ENCODE results near the gene FRS2.
"Not testable (repeated sequence)": the region's sequence is repeated elsewhere in the genome, so short reads cannot be mapped to it uniquely, and the experiment has no call there.

The FRS2 gene

DNA sequence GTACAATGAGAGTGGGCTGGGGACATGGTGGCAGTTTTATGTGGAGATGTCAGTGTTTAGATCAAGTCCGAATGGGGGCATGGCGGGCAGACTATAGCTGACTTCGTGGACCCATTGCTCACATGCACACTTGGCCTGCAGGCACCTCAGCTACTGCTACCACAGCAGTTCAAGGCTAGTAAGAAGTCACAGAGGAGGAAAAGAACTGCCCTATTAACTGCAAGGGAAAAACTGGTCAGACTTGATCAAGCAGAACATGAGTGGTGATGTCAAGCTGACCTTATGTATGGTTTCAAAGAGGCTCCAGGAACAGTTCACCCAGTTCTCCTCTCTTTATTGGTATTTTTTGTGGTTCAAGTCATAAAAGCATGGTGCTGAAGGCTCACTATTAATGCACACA, 30.2 kb upstream of the FRS2 start:
- TF ChIP-seq, protein P1, sequence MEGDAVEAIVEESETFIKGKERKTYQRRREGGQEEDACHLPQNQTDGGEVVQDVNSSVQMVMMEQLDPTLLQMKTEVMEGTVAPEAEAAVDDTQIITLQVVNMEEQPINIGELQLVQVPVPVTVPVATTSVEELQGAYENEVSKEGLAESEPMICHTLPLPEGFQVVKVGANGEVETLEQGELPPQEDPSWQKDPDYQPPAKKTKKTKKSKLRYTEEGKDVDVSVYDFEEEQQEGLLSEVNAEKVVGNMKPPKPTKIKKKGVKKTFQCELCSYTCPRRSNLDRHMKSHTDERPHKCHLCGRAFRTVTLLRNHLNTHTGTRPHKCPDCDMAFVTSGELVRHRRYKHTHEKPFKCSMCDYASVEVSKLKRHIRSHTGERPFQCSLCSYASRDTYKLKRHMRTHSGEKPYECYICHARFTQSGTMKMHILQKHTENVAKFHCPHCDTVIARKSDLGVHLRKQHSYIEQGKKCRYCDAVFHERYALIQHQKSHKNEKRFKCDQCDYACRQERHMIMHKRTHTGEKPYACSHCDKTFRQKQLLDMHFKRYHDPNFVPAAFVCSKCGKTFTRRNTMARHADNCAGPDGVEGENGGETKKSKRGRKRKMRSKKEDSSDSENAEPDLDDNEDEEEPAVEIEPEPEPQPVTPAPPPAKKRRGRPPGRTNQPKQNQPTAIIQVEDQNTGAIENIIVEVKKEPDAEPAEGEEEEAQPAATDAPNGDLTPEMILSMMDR (IDR thresholded peaks at IDR 0.05; ENCODE audit: low read depth, low read length): no peak
- no peak for DNase-seq
- H3K36me3 ChIP-seq: no peaks in the 10 kb centered on the region

DNA sequence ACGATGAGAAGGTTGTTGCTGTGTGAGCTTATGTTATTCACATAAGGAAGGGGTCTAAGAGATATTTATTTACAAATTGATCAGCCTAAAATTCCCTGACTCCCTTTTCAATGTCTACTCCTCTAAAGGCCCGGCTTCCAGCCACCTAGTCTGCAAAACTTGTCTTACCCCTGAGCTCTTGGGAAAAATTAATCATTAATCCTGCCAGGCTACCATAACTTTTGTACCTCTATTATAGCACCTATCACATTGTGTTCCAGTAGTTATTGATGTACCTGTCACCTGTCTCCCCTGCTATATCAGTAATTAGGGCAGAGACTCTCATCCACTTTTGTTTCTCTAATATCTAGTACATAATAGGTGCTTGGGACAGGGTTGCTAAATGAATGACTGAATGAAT, 29.3 kb upstream of the FRS2 start:
- no peak for DNase-seq
- H3K27ac ChIP-seq: no peak overlapping the region
- no peaks in the 10 kb centered on the region for H3K36me3 ChIP-seq
- H3K27me3 ChIP-seq (ENCODE audit: insufficient read depth, low read depth, severe bottlenecking): no peaks in the 10 kb centered on the region
- no peaks in the 10 kb centered on the region for H3K9me3 ChIP-seq (ENCODE audit: severe bottlenecking)
- no peak overlapping the region for H3K4me3 ChIP-seq (ENCODE audit: low read depth, low read length)
- TF ChIP-seq, protein P1 (IDR thresholded peaks at IDR 0.05; ENCODE audit: low read depth, low read length): no peak

More for the DNA sequence above, 30.2 kb upstream of the FRS2 start:
- Histone ChIP-seq H3K27me3 (ENCODE audit: insufficient read depth, low read depth, severe bottlenecking) (no peaks in the 10 kb centered on the region), H3K27ac (no peak overlapping the region), H3K4me3 (ENCODE audit: low read depth, low read length) (no peak overlapping the region), H3K9me3 (ENCODE audit: severe bottlenecking) (no peaks in the 10 kb centered on the region)

DNA sequence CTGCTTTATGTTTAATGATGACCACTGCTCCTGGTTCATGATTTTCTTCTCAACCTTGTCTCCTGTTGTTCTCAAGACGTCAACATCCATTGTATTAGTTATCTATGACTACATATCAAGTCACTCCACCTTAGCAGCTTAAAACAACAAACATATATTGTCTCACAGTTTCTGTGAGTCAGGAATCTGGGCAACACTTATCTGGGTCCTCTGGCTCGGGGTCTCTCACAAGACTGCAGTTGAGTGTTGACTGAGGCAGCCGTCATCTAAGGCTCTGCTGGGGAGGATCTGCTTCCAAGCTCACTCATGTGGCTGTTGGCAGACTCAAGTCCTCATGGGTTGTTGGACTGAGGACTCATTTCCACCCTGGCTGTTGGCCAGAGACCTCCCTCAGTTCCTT, 27.3 kb upstream of the FRS2 start:
- Histone ChIP-seq H3K27ac (no peak overlapping the region), H3K36me3 (no peaks in the 10 kb centered on the region), H3K9me3 (ENCODE audit: severe bottlenecking) (no peaks in the 10 kb centered on the region), H3K4me3 (ENCODE audit: low read depth, low read length) (no peak overlapping the region), H3K27me3 (ENCODE audit: insufficient read depth, low read depth, severe bottlenecking) (no peaks in the 10 kb centered on the region)
- TF ChIP-seq, protein P1 (IDR thresholded peaks at IDR 0.05; ENCODE audit: low read depth, low read length): no peak
- DNase-seq: no peak

DNA sequence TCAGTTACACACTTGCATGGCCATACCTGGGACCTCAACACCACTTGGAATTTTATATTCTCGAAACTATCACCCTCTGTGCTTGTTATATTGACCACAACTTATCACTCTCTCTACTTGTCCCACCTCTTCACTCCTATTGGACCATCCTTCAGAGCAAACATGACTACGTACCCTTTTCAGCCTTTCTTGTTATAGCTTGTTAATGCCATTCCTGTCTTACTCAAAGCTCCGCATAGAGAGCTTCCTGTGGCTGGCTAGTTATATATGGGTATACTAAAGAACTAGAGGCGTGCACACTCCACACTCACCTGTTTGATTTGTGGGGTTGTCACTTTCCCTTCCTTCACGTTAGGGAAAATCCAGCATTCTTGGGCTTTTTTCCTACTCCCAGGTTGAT, 26.3 kb upstream of the FRS2 start:
- DNase-seq: no peak
- Histone ChIP-seq H3K36me3 (no peaks in the 10 kb centered on the region), H3K9me3 (ENCODE audit: severe bottlenecking) (no peaks in the 10 kb centered on the region), H3K27ac (no peak overlapping the region), H3K4me3 (ENCODE audit: low read depth, low read length) (no peak overlapping the region), H3K27me3 (ENCODE audit: insufficient read depth, low read depth, severe bottlenecking) (no peaks in the 10 kb centered on the region)
- TF ChIP-seq, protein P1 (IDR thresholded peaks at IDR 0.05; ENCODE audit: low read depth, low read length): no peak

DNA sequence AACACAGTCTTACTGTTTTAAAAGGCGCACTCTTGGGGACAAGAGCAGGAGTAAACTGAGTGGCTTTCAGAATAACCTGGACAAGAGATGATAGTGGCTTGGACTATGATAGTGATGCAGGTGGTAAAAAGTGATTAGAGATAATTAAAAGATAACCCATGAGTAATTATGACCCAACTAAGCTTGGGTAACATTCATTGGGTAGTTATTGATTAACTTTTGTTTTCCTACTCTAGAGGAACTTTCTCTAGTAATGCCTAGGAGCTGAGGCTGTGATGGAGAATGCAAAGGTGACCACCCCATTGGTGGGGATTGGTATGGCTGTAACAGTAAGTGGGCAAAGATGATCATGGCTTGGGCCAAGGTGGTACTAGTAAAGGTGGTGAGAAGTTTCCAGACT, 22.3 kb upstream of the FRS2 start:
- Histone ChIP-seq H3K36me3 (no peaks in the 10 kb centered on the region), H3K9me3 (ENCODE audit: severe bottlenecking) (no peaks in the 10 kb centered on the region), H3K4me3 (ENCODE audit: low read depth, low read length) (no peak overlapping the region), H3K27ac (no peak overlapping the region), H3K27me3 (ENCODE audit: insufficient read depth, low read depth, severe bottlenecking) (no peaks in the 10 kb centered on the region)
- TF ChIP-seq, protein P1 (IDR thresholded peaks at IDR 0.05; ENCODE audit: low read depth, low read length): no peak
- no peak for DNase-seq

DNA sequence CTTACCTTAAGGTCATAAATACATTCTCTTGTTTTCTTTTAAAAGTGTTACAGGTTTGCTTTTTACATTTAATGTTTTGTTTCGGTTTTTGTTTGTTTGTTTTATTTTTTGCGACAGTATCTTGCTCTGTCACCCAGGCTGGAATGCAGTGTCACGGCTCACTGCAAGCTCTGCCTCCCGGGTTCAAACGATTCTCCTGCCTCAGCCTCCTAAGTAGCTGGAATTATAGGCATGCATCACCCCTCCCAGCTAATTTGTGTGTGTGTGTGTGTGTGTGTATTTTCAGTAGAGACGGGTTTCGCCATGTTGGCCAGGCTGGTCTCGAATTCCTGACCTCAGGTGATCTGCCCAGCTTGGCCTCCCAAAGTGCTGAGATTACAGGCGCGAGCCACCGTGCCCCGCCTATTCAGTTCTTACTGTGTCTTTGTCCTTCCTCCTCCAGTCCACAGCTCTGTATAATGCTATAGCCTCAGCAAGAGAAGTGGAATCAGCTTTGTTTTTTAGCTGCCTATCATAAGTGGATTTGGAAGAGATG, 17.5 kb upstream of the FRS2 start:
- not testable (repeated sequence) for H3K27ac ChIP-seq; H3K27me3 ChIP-seq (ENCODE audit: insufficient read depth, low read depth, severe bottlenecking); H3K36me3 ChIP-seq; H3K9me3 ChIP-seq (ENCODE audit: severe bottlenecking); DNase-seq; H3K4me3 ChIP-seq (ENCODE audit: low read depth, low read length)
